HepG2 (cell line): ENCODE data around the gene OLR1. TPM values are rescaled to one million over a fixed set of nuclear protein-coding genes. Genes with fewer than 3 reads are reported as not detected.

Experiments
- ATAC-seq: fragments of 200-7000 bp; cut with Tn5 transposase; 3 replicates; pipeline ENCODE4 v1.9.1; 2020; ENCODE audit warnings: mild to moderate bottlenecking, moderate library complexity
- BruUV-seq: library from RNA; stranded (reverse); fragments of 400-500 nt; replicated peaks from 2 replicates; lab custom pipeline; 2021; lab: Mats Ljungman, UMichigan
- CTCF ChIA-PET: fragments of 300-600 bp; formaldehyde crosslinking; extraction: SDS; loops from one replicate; lab custom pipeline; 2021; ENCODE audit warnings: low total read pairs, inconsistent platforms, low intra/inter-chr PET ratio; lab: Yijun Ruan, JAX
- POLR2A ChIA-PET: fragments of 350-600 bp; sonication (Branson Sonifier 250); formaldehyde crosslinking; loops from one replicate; lab custom pipeline; 2020; ENCODE audit warnings: antibody characterized with exemption, inconsistent platforms; lab: Yijun Ruan, JAX
- DNase-seq: peaks from one replicate; pipeline ENCODE4 v3.0.0-alpha.2; 2015; ENCODE audit warnings: low spot score
- FAIRE-seq: peaks from 3 replicates; lab custom pipeline; 2011; peaks lifted over from hg19 to GRCh38; lab: Jason Lieb, UNC
- H2AFZ ChIP-seq: one replicate; pipeline ENCODE4 v1.6.1; 2011; ENCODE audit warnings: low read length, inconsistent platforms
- H3K27ac ChIP-seq: fragments of 300-600 bp; 3 replicates; pipeline ENCODE4 v1.8.0; 2011; ENCODE audit warnings: mixed run types, mild to moderate bottlenecking, mixed read lengths, low read length, inconsistent platforms; ENCODE audit not compliant: insufficient read depth; ENCODE audit errors: extremely low read length
- H3K27me3 ChIP-seq, 2 experiments: fragments of 200-600 bp in 1 of 2; 2 replicates in 1 of 2; 3 replicates in 1 of 2; pipeline versions ENCODE4 v1.6.0 to v1.8.0; 2011; ENCODE audit warnings: low read length in 2 of 2, mild to moderate bottlenecking in 2 of 2, moderate library complexity in 2 of 2, inconsistent platforms in 1 of 2; ENCODE audit not compliant: insufficient read depth in 2 of 2, control insufficient read depth in 1 of 2
- H3K36me3 ChIP-seq, 2 experiments: fragments of 200-600 bp in 1 of 2; replicated peaks in 1 of 2; 2 replicates in 1 of 2; 3 replicates in 1 of 2; pipeline versions ENCODE4 v1.5.1 to v1.8.0; 2011; ENCODE audit warnings: low read length in 2 of 2, inconsistent platforms in 1 of 2; ENCODE audit not compliant: insufficient read depth in 2 of 2, control insufficient read depth in 1 of 2
- H3K4me1 ChIP-seq: 2 replicates; pipeline ENCODE4 v1.5.1; 2012; ENCODE audit warnings: low read length, inconsistent platforms; ENCODE audit not compliant: insufficient read depth
- H3K4me2 ChIP-seq: 2 replicates; pipeline ENCODE4 v1.6.0; 2011; ENCODE audit warnings: low read depth, low read length, inconsistent platforms
- H3K4me3 ChIP-seq, 3 experiments: fragments of 200-600 bp in 1 of 3; sonication (generic), shearing (Covaris generic) in 1 of 3; replicated peaks in 1 of 3; 2 replicates each; pipeline ENCODE4 v1.5.1; 2011 to 2016; ENCODE audit warnings: low read length in 3 of 3, inconsistent platforms in 2 of 3, low read depth in 2 of 3, mild to moderate bottlenecking in 2 of 3, control low read depth in 1 of 3, mixed read lengths in 1 of 3; ENCODE audit not compliant: insufficient read depth in 1 of 3
- H3K79me2 ChIP-seq: one replicate; pipeline ENCODE4 v1.6.1; 2011; ENCODE audit warnings: low read length, inconsistent platforms; ENCODE audit not compliant: insufficient read depth
- H3K9ac ChIP-seq: 2 replicates; pipeline ENCODE4 v1.6.0; 2011; ENCODE audit warnings: mild to moderate bottlenecking, low read depth, low read length, inconsistent platforms; ENCODE audit not compliant: insufficient read depth
- H3K9me3 ChIP-seq: 2 replicates; pipeline ENCODE4 v1.5.1; 2012; ENCODE audit warnings: mild to moderate bottlenecking, low read length
- H4K20me1 ChIP-seq: 2 replicates; pipeline ENCODE4 v1.6.0; 2011; ENCODE audit warnings: inconsistent platforms, mild to moderate bottlenecking, low read length, moderate library complexity; ENCODE audit not compliant: insufficient read depth
- MAFK ChIP-seq, 2 experiments: IDR thresholded peaks in 1 of 2; conservative IDR thresholded peaks in 1 of 2; 2 replicates each; pipeline ENCODE4 v1.6.1; 2011; ENCODE audit warnings: improper control_type of control experiment in 2 of 2, low read length in 2 of 2
- TBL1XR1 ChIP-seq: fragments of 150-350 bp; IDR thresholded peaks from 2 replicates; pipeline ENCODE4 v1.6.1; 2014; ENCODE audit warnings: borderline replicate concordance, low read length; ENCODE audit not compliant: partially characterized antibody
- THAP7 ChIP-seq: sonication (generic); formaldehyde crosslinking; IDR thresholded peaks from 2 replicates; pipeline ENCODE4 v1.8.1; 2023; ENCODE audit warnings: mild to moderate bottlenecking, missing genetic modification reagents
- ZNF333 ChIP-seq: sonication (generic); formaldehyde crosslinking; IDR thresholded peaks from 2 replicates; pipeline ENCODE4 v1.4.0; 2020; ENCODE audit warnings: mild to moderate bottlenecking, missing genetic modification reagents, borderline replicate concordance
- ZNF615 ChIP-seq: sonication (generic); formaldehyde crosslinking; IDR thresholded peaks from 2 replicates; pipeline ENCODE4 v1.5.0; 2020; ENCODE audit warnings: mild to moderate bottlenecking, missing genetic modification reagents, borderline replicate concordance
- ZNF749 ChIP-seq: sonication (generic); formaldehyde crosslinking; IDR thresholded peaks from 2 replicates; pipeline ENCODE4 v1.8.0; 2022; ENCODE audit warnings: mild to moderate bottlenecking, missing genetic modification reagents, moderate library complexity, borderline replicate concordance
- WGBS: methylation state at CpG from one replicate; pipeline ENCODE4 v1.1.6; 2017; ENCODE audit warnings: low lambda C conversion rate; 5-methylcytosine and 5-hydroxymethylcytosine counted together
- in situ Hi-C: cut with HindIII; loops from 2 replicates; pipeline ENCODE4 v1.10.0; 2017; ENCODE audit warnings: low pct_unique_long_range_greater_than_20kb; ENCODE audit not compliant: extremely low pct_ligation_motif_present
- intact Hi-C: fragments of 100-400 bp; cut with micrococcal nuclease; formaldehyde crosslinking; loops from one replicate; pipeline ENCODE4 v1.10.0; 2022; ENCODE audit not compliant: unreplicated experiment
- polyA plus RNA-seq, 8 experiments: library from polyadenylated mRNA; depleted of rRNA in 3 of 8; stranded (reverse) in 7 of 8; unstranded in 1 of 8; fragments of >200 nt; fragmentation: Illumina TruSeq in 4 of 8; extraction: Trizol in 4 of 8; gene quantifications; 2 replicates each; pipeline versions ENCODE4 v1.2.1 to v1.2.3, GENCODE V29; 2011 to 2016; ENCODE audit warnings: low read depth in 4 of 8, missing spikeins in 1 of 8, mixed read lengths in 1 of 8; ENCODE audit not compliant: insufficient read depth in 1 of 8
- total RNA-seq, 5 experiments: library from RNA; depleted of rRNA; stranded (reverse); fragments of >200 nt; fragmentation: Illumina TruSeq; extraction: Trizol; gene quantifications; 2 replicates each; pipeline ENCODE4 v1.2.3, GENCODE V29; 2016; ENCODE audit warnings: low read depth in 1 of 5

Gene OLR1
- total and polyA plus RNA-seq, 2 of the 13 experiments (the other 11 are each of a cell fraction or from before 2014, with no cell fraction given): not detected

- TF ChIP-seq THAP7 (CRISPR knock-in tag) (no peak), ZNF749 (CRISPR knock-in tag) (no peak), ZNF615 (CRISPR knock-in tag) (no peak), ZNF333 (CRISPR knock-in tag) (no peak)
Observed at GRCh38 chr12:10158406-10158805, 13.5 kb downstream of the OLR1 start (continued).

GRCh38 chr12:10155966-10156365, 16.0 kb downstream of the OLR1 start:
- WGBS: 62% methylated on average over 3 of the region's 3 CpGs
- Histone ChIP-seq H3K4me1 (no peaks in the 10 kb centered on the region), H3K27ac (no peak overlapping the region), H3K79me2 (no peaks in the 10 kb centered on the region), H3K27me3 (0 out of 5 replicates have a peak, but pooled peaks cover 0 to 5% of the 10 kb centered on the region in 2 experiments), H3K4me3 (no peak overlapping the region), H3K9me3 (no peaks in the 10 kb centered on the region), H3K4me2 (no peak overlapping the region), H3K36me3 (no peaks in the 10 kb centered on the region), H2AFZ (no peak overlapping the region), H4K20me1 (no peaks in the 10 kb centered on the region), H3K9ac (no peak overlapping the region)
- ChIA-PET CTCF (no interaction called here), POLR2A (no interaction called here)
- TF ChIP-seq TBL1XR1: no peak
- TF ChIP-seq MAFK (conservative IDR thresholded peaks at IDR 0.05 in 1 of 2, IDR thresholded peaks at IDR 0.05 in 1 of 2; ENCODE audit: low read length in 2 of 2): peak in 1 of 2 experiments; percentile 37; a peak in 1 of 4 replicates
- BruUV-seq: no TSS peak
- DNase-seq (no peak), ATAC-seq (no peak), FAIRE-seq (no peak)
- intact Hi-C loops: loop anchor here (10.0 kb wide), 1 partner anchor 1329 kb away; no protein-coding TSS in a partner anchor
- in situ Hi-C loops: no loop called here
